HFF-Myc (cell line): ENCODE measurements around the gene SFMBT1.

Experiments
- DNase-seq: peaks from one replicate; pipeline ENCODE4 v3.0.0-alpha.2; 2011; ENCODE audit warnings: low read depth; ENCODE audit errors: extremely low read depth
- H3K4me3 ChIP-seq: replicated peaks from 2 replicates; pipeline ENCODE4 v1.5.1; 2011; ENCODE audit warnings: low read depth, mild to moderate bottlenecking, control low read depth, low read length
- CTCF ChIP-seq: IDR thresholded peaks from 2 replicates; pipeline ENCODE4 v1.5.1; 2012; ENCODE audit warnings: mild to moderate bottlenecking, low read depth, low read length, control low read depth; ENCODE audit errors: missing control alignments

The SFMBT1 gene

DNA sequence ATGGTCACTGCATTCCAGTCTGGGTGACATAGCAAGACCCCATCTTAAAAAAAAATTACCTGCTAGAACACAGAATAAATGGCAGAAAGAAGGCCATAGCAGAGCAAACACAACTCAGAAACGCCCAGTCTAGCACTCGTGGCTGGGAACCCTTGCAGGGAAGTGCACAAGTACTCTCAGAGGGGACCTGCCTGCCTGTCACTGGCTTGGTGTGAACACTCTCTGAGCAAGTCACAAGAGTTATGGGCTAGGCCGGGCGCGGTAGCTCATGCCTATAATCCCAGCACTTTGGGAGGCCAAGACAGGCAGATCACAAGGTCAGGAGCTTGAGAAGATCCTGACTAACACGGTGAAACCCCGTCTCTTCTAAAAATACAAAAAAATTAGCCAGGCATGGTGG is 17.2 kb downstream of the SFMBT1 start:
- H3K4me3 ChIP-seq, result no peak overlapping the region
- TF ChIP-seq CTCF, result no peak
- no peak for DNase-seq

DNA sequence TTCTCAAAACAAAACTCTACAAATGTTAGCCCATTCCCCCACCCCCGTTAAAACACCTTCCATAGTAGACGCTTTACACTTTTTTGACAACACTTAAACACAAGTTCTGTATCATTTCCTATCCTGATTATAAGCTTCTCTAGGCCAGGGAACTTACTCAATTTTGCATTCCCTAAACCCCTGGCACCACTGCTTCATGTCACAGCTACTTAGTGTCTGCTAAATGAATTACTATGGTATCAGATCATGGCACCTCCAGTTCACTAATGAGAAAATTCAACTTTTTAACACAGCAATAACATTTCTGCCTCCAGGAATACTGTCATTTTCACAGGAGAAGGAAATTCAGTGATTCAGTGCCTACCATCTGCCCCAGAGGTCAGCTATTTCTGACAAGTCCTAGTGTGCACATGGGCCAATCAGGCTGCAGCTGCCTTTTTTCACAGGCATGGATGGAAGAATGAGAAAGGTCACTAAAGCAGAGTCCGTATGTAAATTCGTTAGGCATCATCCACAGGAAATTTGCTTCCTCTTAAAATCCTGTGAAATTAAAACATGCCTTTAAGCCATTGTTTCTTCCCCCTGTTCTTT is 18.5 kb downstream of the SFMBT1 start:
- TF ChIP-seq CTCF, result no peak
- no peak for DNase-seq

DNA sequence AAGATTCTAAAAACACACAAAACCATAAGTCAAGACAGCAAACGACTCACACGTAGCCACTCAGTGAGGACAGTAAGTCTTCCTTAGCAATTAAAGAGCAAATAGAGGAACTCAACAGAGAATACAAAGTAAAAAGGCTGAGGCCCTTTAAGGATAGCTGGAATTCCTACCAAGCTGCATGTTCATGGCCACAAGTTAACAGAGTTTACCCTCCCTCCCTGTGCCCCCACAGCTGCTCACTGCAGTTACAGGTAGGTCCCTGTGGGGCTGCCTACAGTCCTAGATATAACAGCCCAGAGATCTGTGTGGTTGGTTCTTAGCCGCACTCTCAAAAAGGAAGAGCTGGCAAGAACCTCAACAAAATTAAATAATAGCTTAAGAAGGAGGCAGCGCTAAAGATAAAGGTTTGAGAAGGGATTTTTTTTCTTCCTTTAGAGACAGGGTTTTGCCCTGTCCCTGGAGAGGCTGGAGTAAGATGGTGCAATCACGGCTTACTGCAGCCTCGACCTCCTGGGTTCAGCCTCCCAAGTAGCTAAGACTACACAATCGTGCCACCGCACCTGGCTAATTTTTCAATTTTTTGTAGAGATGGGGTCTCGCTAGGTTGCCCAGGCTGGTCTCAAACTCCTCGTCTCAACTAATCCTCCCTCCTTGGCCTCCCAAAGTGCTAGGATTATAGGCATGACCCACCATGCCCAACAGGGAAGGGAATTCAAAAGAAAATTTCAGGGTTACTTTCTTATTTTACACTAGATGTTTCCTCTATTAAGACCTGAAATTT is 19.3 kb downstream of the SFMBT1 start:
- H3K4me3 ChIP-seq, result no peak overlapping the region
- DNase-seq, result no peak
- TF ChIP-seq CTCF, result no peak

More for the DNA sequence above, 18.5 kb downstream of the SFMBT1 start:
- no peak overlapping the region for H3K4me3 ChIP-seq

GRCh38 chr3:53024315-53024714 is 21.6 kb downstream of the SFMBT1 start:
- no peak for DNase-seq
- H3K4me3 ChIP-seq, result no peak overlapping the region
- TF ChIP-seq CTCF, result no peak

DNA sequence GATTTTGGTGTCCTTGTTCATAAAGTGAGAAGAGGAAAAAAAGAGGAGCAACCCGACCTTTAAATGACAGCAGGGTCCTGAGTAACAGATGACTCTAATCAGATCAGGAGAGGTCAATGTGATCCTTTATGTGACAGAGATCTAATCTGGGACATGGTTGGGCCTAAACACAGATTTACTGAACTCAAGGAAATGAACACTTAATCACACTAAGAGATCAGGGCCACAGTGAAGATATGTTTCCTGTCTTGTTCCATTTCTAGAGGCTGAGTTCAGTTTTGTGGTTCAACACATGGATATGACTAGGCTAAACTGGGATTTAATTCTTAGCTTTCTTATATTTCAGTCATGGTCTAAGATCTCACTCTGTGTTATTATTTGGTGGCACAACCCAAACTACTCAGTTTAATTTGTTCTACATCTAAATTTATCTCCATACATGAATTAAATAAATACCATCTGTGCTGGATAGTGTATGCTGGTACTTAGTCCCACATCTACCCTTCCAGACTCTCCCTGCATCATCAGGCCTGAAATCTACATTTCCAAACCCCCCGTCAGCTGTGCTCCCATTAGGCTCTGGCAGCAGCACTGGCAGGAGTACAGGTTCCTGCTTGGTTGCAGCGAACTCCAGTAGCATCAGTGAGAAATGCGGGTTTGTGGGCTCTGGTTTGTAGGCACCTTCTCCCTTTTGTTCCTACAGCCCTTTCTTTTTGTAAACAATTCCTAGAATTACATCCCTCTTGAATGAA is 22.6 kb downstream of the SFMBT1 start:
- DNase-seq, result no peak
- no peak overlapping the region for H3K4me3 ChIP-seq
- TF ChIP-seq CTCF, result no peak

DNA sequence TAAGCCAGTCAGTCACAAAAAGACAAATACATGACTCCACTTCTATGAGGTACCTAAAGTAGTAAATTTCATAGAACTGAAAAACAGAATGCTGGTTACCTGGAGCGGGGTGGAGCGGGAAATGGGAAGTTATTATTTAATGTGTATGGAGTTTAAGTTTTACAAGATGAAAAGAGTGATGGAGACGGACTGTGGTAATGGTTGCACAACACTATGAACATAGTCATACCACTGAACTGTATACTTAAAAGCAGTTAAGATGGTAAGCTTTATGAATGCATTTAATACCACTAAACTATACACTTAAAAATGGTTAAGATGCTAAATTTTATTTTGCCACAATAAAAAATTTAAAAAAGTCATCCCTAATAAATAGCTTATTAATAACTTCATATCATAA is 23.2 kb downstream of the SFMBT1 start:
- TF ChIP-seq CTCF, result no peak
- H3K4me3 ChIP-seq, result no peak overlapping the region
- DNase-seq, result no peak
